OCI-LY3 (cell line): ENCODE data around the gene REC114.
A peak's percentile ranks its signal among the peaks of the same experiment; 100 is the strongest.

ENCODE experiments used
- H2AFZ ChIP-seq: fragments of 200-600, 300-600 bp; shearing (Covaris generic); 2 replicates; pipeline ENCODE4 v1.6.0; 2014; ENCODE audit warnings: antibody characterized with exemption, low read depth, low read length
- H3K27ac ChIP-seq: fragments of 200-600, 300-600 bp; sonication (generic); 2 replicates; pipeline ENCODE4 v1.5.1; 2014; ENCODE audit warnings: mild to moderate bottlenecking, low read length, moderate library complexity, mixed read lengths
- H3K27me3 ChIP-seq: fragments of 200-600, 300-600 bp; sonication (generic); 2 replicates; pipeline ENCODE4 v1.6.1; 2014; ENCODE audit warnings: low read depth, low read length, mixed read lengths
- H3K36me3 ChIP-seq: fragments of 200-600, 300-600 bp; sonication (generic); replicated peaks from 2 replicates; pipeline ENCODE3; 2014; ENCODE audit warnings: low read depth, low read length, mixed read lengths
- H3K4me1 ChIP-seq: fragments of 300-600, 200-600 bp; sonication (generic); 2 replicates; pipeline ENCODE4 v1.6.1; 2014; ENCODE audit warnings: low read length, mixed read lengths
- H3K4me2 ChIP-seq: fragments of 200-600, 300-600 bp; sonication (generic); 2 replicates; pipeline ENCODE4 v1.6.1; 2014; ENCODE audit warnings: low read length, mixed read lengths
- H3K4me3 ChIP-seq: fragments of 300-600, 200-600 bp; sonication (generic); 2 replicates; pipeline ENCODE4 v1.5.1; 2014; ENCODE audit warnings: antibody characterized with exemption, mild to moderate bottlenecking, low read length, moderate library complexity
- H3K79me2 ChIP-seq: fragments of 300-600, 200-600 bp; shearing (Covaris generic); 2 replicates; pipeline ENCODE4 v1.6.1; 2014; ENCODE audit warnings: mild to moderate bottlenecking, low read length, mixed read lengths
- H3K9ac ChIP-seq: fragments of 300-600, 200-600 bp; shearing (Covaris generic); 2 replicates; pipeline ENCODE4 v1.6.0; 2014; ENCODE audit warnings: mild to moderate bottlenecking, low read length, moderate library complexity
- H3K9me3 ChIP-seq: fragments of 200-600, 300-600 bp; shearing (Covaris generic); 2 replicates; pipeline ENCODE4 v1.6.1; 2014; ENCODE audit warnings: low read length, mixed read lengths; ENCODE audit not compliant: insufficient read depth
- H4K20me1 ChIP-seq: fragments of 200-600, 300-600 bp; sonication (generic); 2 replicates; pipeline ENCODE4 v1.6.1; 2016; ENCODE audit warnings: low read length, mixed read lengths; ENCODE audit not compliant: insufficient read depth
- CTCF ChIP-seq: fragments of 200-600, 300-600 bp; sonication (generic); IDR thresholded peaks from 2 replicates; pipeline ENCODE4 v1.5.1; 2014; ENCODE audit warnings: antibody characterized with exemption, low read length, low read depth
- EZH2phosphoT487 ChIP-seq: fragments of 200-600 bp; shearing (Covaris generic); IDR thresholded peaks from 2 replicates; pipeline ENCODE4 v1.6.1; 2018; ENCODE audit warnings: antibody characterized with exemption, mixed run types, low read depth

The REC114 gene

GRCh38 chr15:73538123-73538522 is 95.2 kb downstream of the REC114 start:
- no peak overlapping the region for H3K27ac ChIP-seq

GRCh38 chr15:73538563-73539211 is 95.7 kb downstream of the REC114 start:
- Histone ChIP-seq H3K9me3 (no peaks in the 10 kb centered on the region), H3K4me2 (no peak overlapping the region), H3K79me2 (no peaks in the 10 kb centered on the region), H4K20me1 (no peaks in the 10 kb centered on the region), H3K36me3 (no peaks in the 10 kb centered on the region), H3K4me1 (no peaks in the 10 kb centered on the region), H2AFZ (no peak overlapping the region), H3K4me3 (no peak overlapping the region), H3K27ac (no peak overlapping the region), H3K27me3 (no peaks in the 10 kb centered on the region), H3K9ac (no peak overlapping the region)
- TF ChIP-seq EZH2phosphoT487 = no peak
- TF ChIP-seq CTCF = no peak

More at GRCh38 chr15:73538123-73538522, 95.2 kb downstream of the REC114 start:
- H3K36me3 ChIP-seq = no peaks in the 10 kb centered on the region
- no peaks in the 10 kb centered on the region for H3K9me3 ChIP-seq
- H3K4me1 ChIP-seq = no peaks in the 10 kb centered on the region
- no peak overlapping the region for H3K9ac ChIP-seq
- H3K4me2 ChIP-seq = no peak overlapping the region
- no peaks in the 10 kb centered on the region for H3K79me2 ChIP-seq
- TF ChIP-seq EZH2phosphoT487 (no peak), CTCF (no peak)
- no peaks in the 10 kb centered on the region for H4K20me1 ChIP-seq
- no peaks in the 10 kb centered on the region for H3K27me3 ChIP-seq
- H2AFZ ChIP-seq = no peak overlapping the region
- no peak overlapping the region for H3K4me3 ChIP-seq

GRCh38 chr15:73539212-73540128 is 96.5 kb downstream of the REC114 start:
- Histone ChIP-seq H3K4me1 (no peaks in the 10 kb centered on the region), H3K9me3 (no peaks in the 10 kb centered on the region), H3K27ac (no peak overlapping the region), H3K4me2 (no peak overlapping the region), H4K20me1 (no peaks in the 10 kb centered on the region), H3K27me3 (no peaks in the 10 kb centered on the region), H3K9ac (no peak overlapping the region), H3K79me2 (no peaks in the 10 kb centered on the region), H3K4me3 (no peak overlapping the region), H3K36me3 (no peaks in the 10 kb centered on the region), H2AFZ (no peak overlapping the region)
- peak; percentile 8; the same call in 1 of the 2 replicates for TF ChIP-seq CTCF
- TF ChIP-seq EZH2phosphoT487 = no peak

GRCh38 chr15:73540161-73540560 is 97.2 kb downstream of the REC114 start:
- Histone ChIP-seq H3K4me1 (no peaks in the 10 kb centered on the region), H3K4me2 (no peak overlapping the region), H3K36me3 (no peaks in the 10 kb centered on the region), H4K20me1 (no peaks in the 10 kb centered on the region), H3K79me2 (no peaks in the 10 kb centered on the region), H3K4me3 (no peak overlapping the region), H3K9me3 (no peaks in the 10 kb centered on the region), H2AFZ (no peak overlapping the region), H3K9ac (no peak overlapping the region), H3K27me3 (no peaks in the 10 kb centered on the region), H3K27ac (no peak overlapping the region)
- TF ChIP-seq EZH2phosphoT487 (no peak), CTCF (no peak)
